RWPE2 (cell line): ENCODE results near the gene ABCC10.

Experiments
- ATAC-seq: fragments of 200-7000 bp; cut with Tn5 transposase; 3 replicates; pipeline ENCODE4 v1.9.1; 2021; ENCODE audit warnings: low read depth
- DNase-seq: peaks from one replicate; pipeline ENCODE4 v3.0.0-alpha.2; 2020; ENCODE audit warnings: low spot score
- H3K27ac ChIP-seq: fragments of 450-650 bp; 2 replicates; pipeline ENCODE4 v1.5.1; 2017; ENCODE audit warnings: mild to moderate bottlenecking; ENCODE audit not compliant: poor library complexity, severe bottlenecking
- H3K27me3 ChIP-seq: fragments of 250-450 bp; sonication (Bioruptor Pico); 2 replicates; pipeline ENCODE4 v1.5.1; 2021; ENCODE audit warnings: mild to moderate bottlenecking, moderate library complexity; ENCODE audit not compliant: insufficient read depth, poor library complexity, severe bottlenecking
- H3K36me3 ChIP-seq: fragments of 250-450 bp; sonication (Bioruptor Pico); 2 replicates; pipeline ENCODE4 v1.5.1; 2020; ENCODE audit warnings: low read depth, mild to moderate bottlenecking, moderate library complexity
- H3K4me1 ChIP-seq: fragments of 250-450 bp; sonication (Bioruptor Pico); 2 replicates; pipeline ENCODE4 v1.5.1; 2021; ENCODE audit warnings: mild to moderate bottlenecking, moderate library complexity; ENCODE audit not compliant: insufficient read depth, poor library complexity, severe bottlenecking
- H3K4me3 ChIP-seq: fragments of 250-450 bp; sonication (Bioruptor Pico); 2 replicates; pipeline ENCODE4 v1.5.1; 2021; ENCODE audit warnings: mild to moderate bottlenecking, moderate library complexity; ENCODE audit not compliant: severe bottlenecking
- H3K9me3 ChIP-seq: fragments of 250-450 bp; sonication (Bioruptor Pico); 2 replicates; pipeline ENCODE4 v1.5.1; 2021; ENCODE audit warnings: mild to moderate bottlenecking, moderate library complexity; ENCODE audit not compliant: severe bottlenecking
- CTCF ChIP-seq: fragments of 450-650 bp; IDR thresholded peaks from one replicate; pipeline ENCODE4 v1.5.1; 2017; ENCODE audit warnings: mild to moderate bottlenecking, moderate library complexity; ENCODE audit not compliant: poor library complexity, severe bottlenecking

The ABCC10 gene

GRCh38 chr6:43472515-43472914 lies 45.2 kb downstream of the ABCC10 start:
- no peak overlapping the region for H3K4me3 ChIP-seq
- no peak for ATAC-seq
- H3K9me3 ChIP-seq = no peaks in the 10 kb centered on the region
- H3K27ac ChIP-seq = no peak overlapping the region
- DNase-seq = no peak
- no peak for TF ChIP-seq CTCF
- H3K36me3 ChIP-seq = no peaks in the 10 kb centered on the region
- H3K27me3 ChIP-seq = no peaks in the 10 kb centered on the region
- peaks cover 3% of the 10 kb centered on the region for H3K4me1 ChIP-seq

- H3K27me3 ChIP-seq = no peaks in the 10 kb centered on the region
- TF ChIP-seq CTCF = no peak
- ATAC-seq = no peak
- no peak for DNase-seq
- H3K9me3 ChIP-seq = no peaks in the 10 kb centered on the region
- H3K4me3 ChIP-seq = no peak overlapping the region
- H3K36me3 ChIP-seq = peaks cover 13% of the 10 kb centered on the region; the same call in 1 of the 2 replicates
- H3K27ac ChIP-seq = no peak overlapping the region
- H3K4me1 ChIP-seq = peaks cover 4% of the 10 kb centered on the region
Measured at GRCh38 chr6:43475516-43475915, 48.2 kb downstream of the ABCC10 start.

GRCh38 chr6:43476746-43477145 lies 49.4 kb downstream of the ABCC10 start:
- peak overlapping the region; percentile 24 for H3K27ac ChIP-seq
- no peak for DNase-seq

GRCh38 chr6:43477235-43478007 lies 50.1 kb downstream of the ABCC10 start, which contains the start of gene TJAP1:
Gene TJAP1 (plus strand): TSS chr6:43477570. CDS start chr6:43499002, 21,432 bp downstream.
- Histone ChIP-seq H3K4me1 (peaks cover 23% of the 10 kb centered on the region), H3K36me3 (peaks cover 17% of the 10 kb centered on the region; the same call in 1 of the 2 replicates), H3K4me3 (peak within 1 kb of the TSS; percentile 52), H3K27ac (peak within 1 kb of the TSS; percentile 24), H3K9me3 (no peaks in the 10 kb centered on the region), H3K27me3 (no peaks in the 10 kb centered on the region)
- ATAC-seq (peak; percentile 85), DNase-seq (peak; percentile 91)
- TF ChIP-seq CTCF = no peak

More at GRCh38 chr6:43476746-43477145, 49.4 kb downstream of the ABCC10 start:
- Histone ChIP-seq H3K4me3 (peak overlapping the region; percentile 52), H3K4me1 (peaks cover 17% of the 10 kb centered on the region), H3K27me3 (no peaks in the 10 kb centered on the region), H3K9me3 (no peaks in the 10 kb centered on the region), H3K36me3 (peaks cover 17% of the 10 kb centered on the region; the same call in 1 of the 2 replicates)
- no peak for TF ChIP-seq CTCF
- no peak for ATAC-seq

GRCh38 chr6:43478008-43478372 lies 50.6 kb downstream of the ABCC10 start:
- H3K4me3 ChIP-seq = peak overlapping the region; percentile 52
- H3K36me3 ChIP-seq = peaks cover 21% of the 10 kb centered on the region
- no peaks in the 10 kb centered on the region for H3K27me3 ChIP-seq
- no peak for ATAC-seq
- TF ChIP-seq CTCF = no peak
- H3K27ac ChIP-seq = peak overlapping the region; percentile 24
- no peaks in the 10 kb centered on the region for H3K9me3 ChIP-seq
- no peak for DNase-seq
- peaks cover 22% of the 10 kb centered on the region for H3K4me1 ChIP-seq
